ENCODE measurements around the gene ALKBH5. TPM values are rescaled to one million over a fixed set of nuclear protein-coding genes. Genes with fewer than 3 reads are reported as not detected.

The ALKBH5 gene
- total RNA-seq, 1 experiment from 2014 or later = 97.8 TPM

- ATAC-seq (peak; percentile 75), DNase-seq (ENCODE audit: low read depth, low spot score) (no peak)
- CTCF ChIA-PET = interaction anchor here (1.1 kb wide), 1 partner anchor 75 kb away, joined by 5 read pairs; no protein-coding TSS in a partner anchor
- Histone ChIP-seq H3K9me3 (ENCODE audit: control insufficient read depth in 1 of 2, insufficient read depth in 1 of 2, low read depth in 1 of 2, low read length in 2 of 2) (no peaks in the 10 kb centered on the region), H3K27me3 (ENCODE audit: insufficient read depth, low read length) (no peaks in the 10 kb centered on the region), H3K4me3 (replicated peaks in 1 of 2; ENCODE audit: low read depth in 1 of 2, low read length in 2 of 2) (no peak overlapping the region), H3K36me3 (ENCODE audit: control insufficient read depth in 1 of 2, insufficient read depth in 2 of 2, low read length in 2 of 2) (peaks cover 20 to 47% of the 10 kb centered on the region in 2 experiments), H4K20me1 (ENCODE audit: insufficient read depth) (peaks cover 6% of the 10 kb centered on the region; the same call in 1 of the 2 replicates), H2AFZ (ENCODE audit: low read depth, low read length, poor library complexity, severe bottlenecking) (no peak overlapping the region), H3K79me2 (ENCODE audit: insufficient read depth, low read length) (no peaks in the 10 kb centered on the region), H3K27ac (ENCODE audit: low read depth, low read length) (peak overlapping the region; percentile 39; the same call in 1 of the 2 replicates), H3K4me1 (ENCODE audit: control insufficient read depth in 1 of 2, insufficient read depth in 2 of 2, low read length in 2 of 2) (peaks cover 0 to 12% of the 10 kb centered on the region in 2 experiments; a peak in 2 of 4 replicates), H3K9ac (ENCODE audit: low read length) (no peak overlapping the region), H3K4me2 (ENCODE audit: low read length) (no peak overlapping the region; the same call in 1 of the 2 replicates), H3K9me2 (ENCODE audit: insufficient read depth) (no peaks in the 10 kb centered on the region)
- TF ChIP-seq JUND (IDR thresholded peaks at IDR 0.05) = no peak
- TF ChIP-seq FOSL1 (IDR thresholded peaks at IDR 0.05; ENCODE audit: low read depth) = no peak
- no peak for TF ChIP-seq ELF1 (IDR thresholded peaks at IDR 0.05; ENCODE audit: borderline replicate concordance, low read depth)
- TF ChIP-seq TCF7L2 (IDR thresholded peaks at IDR 0.05; ENCODE audit: borderline replicate concordance, extremely low read depth, insufficient read depth, insufficient read length) = peak; percentile 78
- BruUV-seq (replicated peaks) = no TSS peak
- RAD21 ChIA-PET (ENCODE audit: low non-redundant PET in 1 of 2, low total read pairs in 2 of 2, uncharacterized antibody in 2 of 2, unreplicated experiment in 2 of 2) = no interaction called here
- POLR2A ChIA-PET = no interaction called here
- intact Hi-C loops (cut with micrococcal nuclease) = no loop called here
Measured at GRCh38 chr17:18246880-18247612, 63.4 kb downstream of the ALKBH5 start.

- intact Hi-C loops (cut with micrococcal nuclease) = loop anchor here (1.0 kb wide), 1 partner anchor 74 kb away; no protein-coding TSS in a partner anchor
- peaks cover 20 to 50% of the 10 kb centered on the region in 2 experiments for H3K36me3 ChIP-seq (ENCODE audit: control insufficient read depth in 1 of 2, insufficient read depth in 2 of 2, low read length in 2 of 2)
- H3K4me3 ChIP-seq (replicated peaks in 1 of 2; ENCODE audit: low read depth in 1 of 2, low read length in 2 of 2) = no peak overlapping the region
- H3K9ac ChIP-seq (ENCODE audit: low read length) = no peak overlapping the region
- CTCF ChIA-PET = interaction anchor here (1.1 kb wide), 1 partner anchor 75 kb away, joined by 5 read pairs; no protein-coding TSS in a partner anchor
- H3K9me3 ChIP-seq (ENCODE audit: control insufficient read depth in 1 of 2, insufficient read depth in 1 of 2, low read depth in 1 of 2, low read length in 2 of 2) = no peaks in the 10 kb centered on the region
- TF ChIP-seq ELF1 (IDR thresholded peaks at IDR 0.05; ENCODE audit: borderline replicate concordance, low read depth) (no peak), EZH2 (IDR thresholded peaks at IDR 0.05) (no peak), SRF (IDR thresholded peaks at IDR 0.05; ENCODE audit: low read depth) (no peak), CEBPB (IDR thresholded peaks at IDR 0.05; ENCODE audit: low read depth) (no peak), POLR2A (IDR thresholded peaks at IDR 0.05; ENCODE audit: borderline replicate concordance, extremely low read depth, insufficient read depth, insufficient read length) (no peak)
- peaks cover 0 to 12% of the 10 kb centered on the region in 2 experiments; a peak in 2 of 4 replicates for H3K4me1 ChIP-seq (ENCODE audit: control insufficient read depth in 1 of 2, insufficient read depth in 2 of 2, low read length in 2 of 2)
- no peak overlapping the region for H2AFZ ChIP-seq (ENCODE audit: low read depth, low read length, poor library complexity, severe bottlenecking)
- ATAC-seq = no peak
- H4K20me1 ChIP-seq (ENCODE audit: insufficient read depth) = peaks cover 6% of the 10 kb centered on the region; the same call in 1 of the 2 replicates
- POLR2A ChIA-PET = no interaction called here
- DNase-seq (ENCODE audit: low read depth, low spot score) = no peak
- RAD21 ChIA-PET (ENCODE audit: low non-redundant PET in 1 of 2, low total read pairs in 2 of 2, uncharacterized antibody in 2 of 2, unreplicated experiment in 2 of 2) = no interaction called here
- H3K79me2 ChIP-seq (ENCODE audit: insufficient read depth, low read length) = no peaks in the 10 kb centered on the region
- H3K27ac ChIP-seq (ENCODE audit: low read depth, low read length) = 0 out of 2 replicates have a peak overlapping the region, but pooled peaks have one; percentile 35
- H3K4me2 ChIP-seq (ENCODE audit: low read length) = no peak overlapping the region
- no peaks in the 10 kb centered on the region for H3K27me3 ChIP-seq (ENCODE audit: insufficient read depth, low read length)
- BruUV-seq (replicated peaks) = no TSS peak
- H3K9me2 ChIP-seq (ENCODE audit: insufficient read depth) = no peaks in the 10 kb centered on the region
Measured at GRCh38 chr17:18247613-18248001, 64.0 kb downstream of the ALKBH5 start.
